Fibroblast of skin of right biceps (primary cell): ENCODE data around the gene ISCU.
"Not testable (repeated sequence)": the region's sequence is repeated elsewhere in the genome, so short reads cannot be mapped to it uniquely, and the experiment has no call there.

Experiments used
- DNase-seq: peaks from one replicate; pipeline ENCODE4 v3.0.0-alpha.2; 2013

Gene ISCU

DNA sequence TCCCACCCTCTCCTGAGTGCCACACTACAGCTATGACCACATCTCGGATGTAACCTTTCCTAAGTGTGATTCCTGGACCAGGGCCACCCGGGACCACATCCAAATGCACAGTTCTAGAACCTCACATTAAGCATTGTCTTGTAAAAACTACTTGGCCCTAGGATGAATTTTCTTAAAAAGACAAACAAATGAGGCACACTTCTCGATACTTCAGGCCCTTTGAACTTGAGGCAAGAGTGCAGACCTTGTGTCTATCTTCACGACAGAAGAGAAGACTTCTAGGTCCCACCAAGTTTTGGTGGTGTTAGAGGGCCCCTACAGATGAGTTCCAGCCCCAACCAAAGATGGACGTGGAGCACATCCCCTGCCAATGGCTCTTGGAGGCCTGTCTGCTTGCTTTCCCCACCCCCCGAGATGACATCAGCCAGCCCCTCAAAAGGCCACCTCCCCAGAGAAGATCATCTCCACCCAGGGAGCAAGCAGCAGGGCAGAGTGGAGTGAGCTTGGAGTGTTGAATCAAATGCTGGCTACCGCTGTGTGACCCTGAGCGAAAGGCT is 9.3 kb downstream of the ISCU start:
- DNase-seq, result no peak

DNA sequence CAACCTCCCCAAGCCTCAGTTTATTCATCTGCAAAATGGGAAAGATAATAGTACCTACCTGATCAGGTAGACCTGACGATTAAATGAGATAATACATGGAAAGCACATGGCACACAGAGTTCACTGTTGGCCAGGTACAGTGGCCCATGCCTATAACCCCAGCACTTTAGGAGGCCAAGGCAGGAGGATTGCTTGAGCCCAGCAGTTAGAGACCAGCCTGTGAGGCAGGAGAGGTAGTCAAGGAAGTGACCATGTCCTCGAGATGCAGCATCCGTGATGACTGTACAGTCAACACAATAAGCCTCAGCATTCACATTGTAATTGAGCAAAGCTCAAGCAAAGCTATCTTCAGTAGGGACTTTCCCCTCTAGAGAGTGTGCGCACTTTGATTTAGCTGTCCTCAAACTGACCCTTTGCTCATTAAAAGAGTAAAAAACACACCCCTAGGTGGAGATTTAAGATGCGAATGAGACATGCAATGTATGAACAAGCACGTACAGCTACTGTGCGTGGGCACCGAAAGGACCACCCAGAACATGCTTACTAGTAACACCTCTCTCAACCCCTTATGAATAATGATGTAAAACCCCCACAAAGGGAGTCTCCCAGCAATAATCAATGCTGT is 9.9 kb downstream of the ISCU start:
- DNase-seq, result no peak

DNA sequence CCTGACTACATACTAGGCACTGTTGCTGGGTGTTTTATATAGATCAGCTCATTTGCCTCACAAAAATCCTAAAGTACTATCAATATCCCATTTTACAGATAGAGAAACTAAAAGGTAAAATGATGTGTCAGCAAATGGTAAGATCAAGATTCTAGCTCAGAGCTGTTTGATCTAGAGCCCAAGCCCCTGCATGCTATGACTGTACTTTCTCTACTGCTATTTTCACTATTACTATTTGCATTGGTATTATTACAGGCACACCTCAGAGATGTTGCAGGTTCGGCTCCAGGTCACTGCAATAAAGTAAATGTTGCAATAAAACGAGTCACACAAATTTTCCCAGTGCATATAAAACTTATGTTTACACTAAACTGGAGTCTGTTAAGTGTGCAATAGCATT is 10.9 kb downstream of the ISCU start:
- no peak for DNase-seq

DNA sequence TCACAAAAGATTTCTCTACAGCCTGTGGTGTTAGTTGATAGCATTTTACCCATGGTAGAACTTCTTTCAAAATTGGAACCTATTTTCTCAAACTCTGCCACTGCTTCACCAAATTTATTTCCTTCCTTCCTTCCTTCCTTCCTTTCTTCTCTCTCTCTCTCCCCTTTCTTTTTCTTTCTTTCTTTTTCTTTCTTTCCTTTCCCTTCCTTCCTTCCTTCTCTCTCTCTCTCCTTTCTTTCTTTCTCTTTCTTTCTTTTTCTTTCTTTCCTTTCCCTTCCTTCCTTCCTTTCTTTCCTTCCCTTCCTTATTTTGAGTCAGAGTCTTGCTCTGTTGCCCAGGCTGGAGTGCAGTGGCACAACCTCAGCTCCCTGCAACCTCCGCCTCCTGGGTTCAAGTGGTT is 11.9 kb downstream of the ISCU start:
- not testable (repeated sequence) for DNase-seq

DNA sequence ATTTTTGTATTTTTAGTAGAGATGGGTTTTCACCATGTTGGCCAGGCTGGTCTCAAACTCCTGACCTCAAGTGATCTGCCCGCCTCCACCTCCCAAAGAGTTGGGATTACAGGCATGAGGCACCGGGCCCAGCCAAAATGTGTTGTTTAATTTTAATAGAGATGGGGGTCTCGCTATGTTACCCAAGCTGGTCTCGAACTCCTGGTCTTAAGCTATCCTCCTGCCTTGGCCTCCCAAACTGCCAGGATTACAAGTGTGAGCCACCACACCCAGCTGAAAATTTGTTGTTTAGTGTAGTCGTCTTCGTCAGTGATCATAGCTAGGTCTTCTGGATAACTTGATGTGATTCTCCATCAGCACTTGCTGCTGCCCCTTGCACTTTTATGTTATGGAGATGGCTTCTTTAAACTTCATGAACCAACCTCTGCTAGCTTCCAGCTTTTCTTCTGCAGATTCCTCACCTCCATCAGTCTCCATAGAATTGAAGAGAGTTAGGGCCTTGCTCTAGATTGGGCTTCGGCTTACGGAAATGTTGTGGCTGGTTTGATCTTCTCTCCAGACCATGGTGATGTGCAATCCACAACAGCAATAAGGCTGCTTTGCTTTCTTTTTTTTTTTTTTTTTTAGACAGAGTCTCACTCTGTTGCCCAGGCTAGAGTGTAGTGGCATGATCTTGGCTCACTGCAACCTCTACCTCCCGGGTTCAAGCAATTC is 13.0 kb downstream of the ISCU start:
- no peak for DNase-seq

DNA sequence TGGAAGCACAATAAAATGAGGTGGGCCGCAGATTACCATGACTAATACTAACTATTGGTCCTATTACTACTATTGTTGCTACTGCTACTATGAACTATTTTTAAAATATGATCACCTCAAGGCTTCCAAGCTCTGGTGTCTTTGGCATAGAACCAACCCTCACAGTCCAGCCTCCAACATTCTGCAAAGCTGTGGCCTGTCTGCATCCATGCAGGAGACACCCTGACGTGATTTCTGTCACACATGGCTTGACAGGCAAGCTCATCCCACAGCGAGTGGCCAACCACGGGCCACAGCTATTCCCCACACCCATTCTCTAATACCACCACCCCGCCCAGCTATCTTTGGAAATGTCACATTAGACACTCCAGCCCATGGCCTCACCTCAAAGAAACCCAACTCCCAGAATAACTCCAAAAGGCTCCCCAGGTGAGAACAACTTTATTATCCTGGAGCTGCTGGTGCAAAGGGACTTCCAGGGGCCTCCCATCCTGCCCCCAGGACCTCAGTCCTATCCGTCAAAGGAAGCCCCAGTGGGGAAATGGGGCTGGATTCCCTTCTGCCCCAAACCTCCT is 14.4 kb downstream of the ISCU start:
- peak; percentile 79 for DNase-seq

DNA sequence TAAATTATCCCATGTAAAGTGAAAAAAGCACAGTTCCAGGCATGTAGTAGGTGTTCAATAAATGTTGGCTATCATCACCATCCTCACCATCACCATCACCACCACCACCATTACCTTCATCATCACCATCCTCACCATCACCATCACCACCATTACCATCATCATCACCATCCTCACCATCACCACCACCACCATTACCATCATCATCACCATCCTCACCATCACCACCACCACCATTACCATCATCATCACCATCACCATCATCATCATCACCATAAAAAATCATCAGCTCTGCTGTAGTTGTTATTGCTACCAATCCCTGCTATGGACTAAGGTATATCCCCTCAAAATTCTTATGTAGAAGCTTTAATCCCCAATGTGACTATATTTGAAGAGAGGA is 15.1 kb downstream of the ISCU start:
- DNase-seq, result no peak

DNA sequence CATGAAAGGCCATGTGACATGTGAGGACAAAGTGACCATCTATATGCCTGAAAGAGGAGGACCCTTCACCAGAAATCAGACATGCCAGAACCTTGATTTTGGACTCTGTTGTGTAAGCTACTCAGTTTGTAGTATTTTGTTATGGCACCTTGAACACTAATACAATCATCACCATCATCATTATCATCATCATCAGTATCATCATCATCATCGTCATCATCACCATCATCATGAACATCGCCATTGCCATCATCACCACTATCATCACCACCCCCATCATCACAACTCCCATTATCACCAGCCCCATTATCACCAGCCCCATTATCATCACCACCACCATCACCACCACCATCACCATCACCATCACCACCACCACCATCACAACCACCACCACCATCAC is 15.9 kb downstream of the ISCU start:
- no peak for DNase-seq

DNA sequence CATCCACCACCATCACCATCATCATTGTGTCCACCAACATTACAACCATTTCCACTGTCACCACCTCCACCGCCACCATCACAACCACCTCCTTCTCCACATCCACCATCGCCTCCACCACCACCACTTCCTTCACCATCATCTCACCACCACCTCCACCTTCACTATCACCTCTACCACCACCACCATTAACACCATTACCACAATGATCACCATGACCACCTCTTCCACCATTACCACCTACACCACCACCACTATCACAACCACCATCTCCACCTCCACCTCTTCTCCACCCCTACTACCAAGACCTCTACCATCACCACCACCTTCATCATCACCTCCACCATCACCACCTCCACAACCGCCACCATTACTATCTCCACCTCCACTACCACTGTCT is 16.4 kb downstream of the ISCU start:
- no peak for DNase-seq

DNA sequence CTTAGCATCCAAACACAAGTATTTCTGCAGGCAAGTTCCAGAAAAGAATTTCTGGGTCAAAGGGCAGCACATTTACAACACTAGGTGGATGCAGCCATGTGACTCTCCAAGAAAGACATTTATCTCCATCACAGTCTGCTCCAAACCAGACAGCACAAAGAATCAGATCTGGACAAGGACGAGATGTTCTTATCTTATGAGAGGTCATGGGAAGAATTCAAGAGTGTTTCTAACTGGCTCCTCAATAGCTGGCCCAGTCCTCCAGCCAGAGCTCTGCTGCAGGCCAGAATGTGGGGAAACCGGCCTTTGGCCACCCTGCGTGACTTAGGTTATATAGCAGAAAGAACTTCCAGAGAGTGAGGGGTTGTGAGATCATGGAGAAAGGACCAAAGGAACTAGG is 18.1 kb downstream of the ISCU start:
- no peak for DNase-seq

DNA sequence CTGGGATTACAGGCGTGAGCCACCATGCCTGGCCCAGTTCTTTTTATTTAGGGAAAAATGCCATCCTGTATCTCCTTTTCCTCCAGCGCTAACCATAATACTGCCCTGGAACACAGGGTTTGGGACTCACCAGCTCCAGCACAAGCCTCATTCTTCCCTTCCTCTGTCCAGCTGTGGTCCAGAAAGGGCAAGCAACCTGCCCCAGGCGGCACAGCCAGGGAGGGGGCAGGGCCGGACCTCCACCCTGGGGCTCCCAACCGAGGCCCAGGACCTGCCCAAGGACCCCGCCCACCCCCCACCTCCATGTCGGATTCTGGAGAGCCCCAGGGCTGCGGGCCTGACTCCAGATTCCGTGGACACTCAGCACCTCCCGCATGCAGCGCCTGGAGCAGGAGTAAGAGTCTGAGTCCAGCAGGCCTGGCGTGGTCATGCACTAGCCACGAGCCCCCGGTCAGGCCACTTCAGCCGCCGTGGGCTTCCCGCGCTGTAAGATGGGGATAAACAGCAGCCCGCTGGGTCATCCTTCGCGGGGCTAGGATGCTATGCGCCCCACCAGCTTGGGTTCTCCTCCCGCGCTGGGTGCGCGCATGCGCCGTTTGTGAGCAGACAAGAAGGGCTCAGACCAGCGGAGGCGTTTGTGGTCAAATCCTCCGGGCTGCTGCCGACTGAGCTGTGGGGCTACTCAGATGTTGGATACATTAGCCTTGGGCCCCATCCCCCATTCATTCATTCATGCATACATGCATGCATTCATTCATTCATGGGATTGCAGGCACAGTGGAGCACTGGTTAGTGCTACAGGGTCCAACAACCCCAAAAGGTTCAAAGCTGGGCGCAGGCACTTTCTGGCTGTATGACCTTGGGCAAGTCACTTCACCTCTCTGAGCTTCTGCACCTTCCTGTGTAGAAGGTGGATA is 19.2 kb downstream of the ISCU start:
- DNase-seq, result no peak

DNA sequence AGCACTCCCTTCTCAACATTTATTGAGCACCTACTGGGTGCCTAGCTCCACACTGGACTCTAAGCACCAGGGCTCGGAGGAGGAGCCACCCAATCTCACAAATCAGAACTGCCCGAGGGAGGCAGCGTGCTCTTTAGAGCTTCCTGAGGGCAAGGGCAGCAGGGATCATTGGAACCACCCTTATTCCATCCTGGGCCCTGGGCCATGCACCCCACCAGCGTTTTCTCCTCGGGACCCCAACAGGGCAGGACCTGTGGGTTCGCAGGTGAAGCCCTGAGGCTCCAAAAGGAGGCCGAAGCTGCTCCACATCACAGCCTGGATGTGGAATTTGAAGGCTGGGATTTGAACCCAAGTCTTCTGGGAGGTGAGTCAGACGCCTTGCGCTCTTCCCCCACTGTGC is 20.1 kb downstream of the ISCU start:
- DNase-seq, result no peak

DNA sequence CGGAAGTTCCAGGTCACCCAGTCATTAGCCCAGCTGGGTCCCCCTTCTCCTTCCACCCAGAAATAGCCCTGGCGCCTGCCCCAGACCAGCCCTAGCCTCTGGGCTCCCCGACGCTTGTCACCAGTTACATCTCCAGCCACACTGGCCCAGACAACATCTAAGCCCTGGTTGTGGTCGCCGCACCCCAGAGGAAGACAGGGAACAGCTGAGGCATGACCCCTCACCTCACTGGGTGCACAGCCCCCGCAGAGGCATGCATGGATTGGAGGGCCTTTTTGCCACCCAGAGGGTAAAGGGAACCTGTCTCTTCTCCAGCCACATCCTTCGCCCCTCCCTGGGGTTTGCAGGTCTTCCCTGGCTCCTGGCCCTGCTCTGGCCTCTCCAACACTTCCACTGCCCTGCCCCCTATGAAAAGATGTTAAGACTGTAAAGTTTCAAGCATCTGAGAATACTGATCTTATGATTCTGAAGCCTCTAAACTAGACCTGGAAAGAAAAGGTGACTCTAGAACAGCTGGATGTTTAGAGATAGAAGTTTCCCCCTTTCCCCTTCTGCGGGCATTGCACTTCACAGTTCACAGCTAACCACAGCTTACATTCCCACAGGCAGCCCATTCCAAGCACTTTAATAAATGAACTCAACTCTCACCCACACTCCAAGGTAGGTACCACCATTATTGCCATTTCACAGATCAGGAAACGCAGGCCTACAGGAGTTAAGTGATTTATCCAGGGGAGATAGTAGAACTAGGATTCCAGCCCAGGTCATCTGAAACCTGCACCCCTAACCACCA is 20.8 kb downstream of the ISCU start:
- DNase-seq, result no peak

DNA sequence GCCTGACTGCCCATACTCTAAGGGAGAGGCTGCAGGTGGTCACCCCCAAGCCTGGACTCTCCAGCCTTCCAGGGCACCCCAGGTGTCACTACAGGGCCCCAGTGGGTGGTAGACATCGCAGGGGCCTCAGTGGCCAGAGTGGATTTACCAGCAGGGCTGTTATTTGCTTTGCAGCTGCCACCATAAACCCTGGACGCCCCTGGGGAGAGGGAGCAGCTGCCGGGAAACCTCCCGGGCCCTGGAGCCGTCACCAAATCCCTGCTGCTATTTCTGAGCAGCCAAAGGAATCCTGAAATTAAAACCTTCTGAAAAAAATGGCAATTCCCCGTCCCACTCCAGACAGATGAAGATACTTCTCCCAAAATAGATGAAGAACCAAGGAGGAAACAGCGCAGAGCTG is 21.6 kb downstream of the ISCU start:
- no peak for DNase-seq

DNA sequence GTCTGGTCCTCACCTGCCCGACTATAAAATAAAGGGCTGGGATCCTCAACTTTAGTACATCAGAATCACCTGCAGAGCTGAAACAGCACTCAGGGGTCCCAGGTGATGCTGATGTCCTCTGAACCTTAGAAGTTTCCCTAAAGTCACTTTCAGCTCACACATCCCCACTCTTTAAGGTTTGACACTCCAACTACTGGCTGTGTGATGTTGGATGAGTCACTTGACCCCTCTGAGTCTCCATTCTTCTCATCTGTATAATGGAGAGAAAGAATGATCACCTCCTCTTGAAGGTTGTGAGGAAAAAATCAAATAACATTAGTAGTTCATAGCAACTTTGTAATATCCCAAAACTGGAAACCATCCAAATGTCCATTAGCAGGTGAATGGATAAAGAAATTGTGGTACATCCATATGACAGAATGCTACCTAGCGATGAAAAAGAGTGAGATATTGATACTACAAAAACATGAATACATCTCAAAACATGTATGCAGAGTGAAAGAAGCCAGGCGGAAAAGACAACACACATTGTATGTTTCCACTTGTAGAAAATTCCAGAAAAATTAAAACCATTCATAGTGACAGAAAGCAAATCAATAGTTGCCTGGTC is 22.2 kb downstream of the ISCU start:
- no peak for DNase-seq

DNA sequence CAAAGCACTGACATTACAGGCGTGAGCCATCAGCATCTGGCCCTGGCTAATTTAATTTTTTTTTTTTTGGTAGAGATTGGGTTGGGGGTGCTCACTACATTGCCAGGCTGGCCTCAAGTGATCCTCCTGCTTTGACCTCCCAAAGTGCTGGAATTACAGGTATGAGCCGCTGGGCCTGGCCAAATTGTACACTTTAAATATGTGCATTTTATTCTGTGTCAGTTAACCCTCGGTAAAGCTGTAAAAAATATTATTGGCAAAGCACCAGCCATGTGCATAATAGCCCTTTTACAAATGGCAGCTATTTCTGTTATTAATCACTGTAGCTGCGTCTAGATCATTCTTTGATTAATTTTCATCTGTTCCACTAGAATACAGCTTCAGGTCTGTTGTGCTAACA is 23.5 kb downstream of the ISCU start:
- DNase-seq, result no peak

DNA sequence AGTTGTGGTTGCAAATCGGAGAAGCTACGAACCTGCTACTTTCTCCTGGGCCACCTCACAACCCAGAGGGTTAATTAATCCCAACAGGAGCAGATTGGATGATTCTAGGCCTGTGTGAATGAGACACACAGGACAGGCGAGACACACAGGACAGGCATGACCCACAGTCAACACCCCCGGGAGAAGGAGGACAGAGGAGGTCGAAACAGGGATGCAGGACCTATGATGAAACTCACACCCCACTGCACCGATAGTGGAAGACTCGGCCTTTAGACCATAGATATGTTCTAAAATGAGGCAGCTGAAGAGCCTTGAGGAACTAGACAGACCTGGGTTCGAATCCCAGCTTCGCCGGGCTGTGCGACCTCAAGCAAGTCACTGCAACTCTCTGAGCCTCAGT is 23.9 kb downstream of the ISCU start:
- DNase-seq, result no peak

DNA sequence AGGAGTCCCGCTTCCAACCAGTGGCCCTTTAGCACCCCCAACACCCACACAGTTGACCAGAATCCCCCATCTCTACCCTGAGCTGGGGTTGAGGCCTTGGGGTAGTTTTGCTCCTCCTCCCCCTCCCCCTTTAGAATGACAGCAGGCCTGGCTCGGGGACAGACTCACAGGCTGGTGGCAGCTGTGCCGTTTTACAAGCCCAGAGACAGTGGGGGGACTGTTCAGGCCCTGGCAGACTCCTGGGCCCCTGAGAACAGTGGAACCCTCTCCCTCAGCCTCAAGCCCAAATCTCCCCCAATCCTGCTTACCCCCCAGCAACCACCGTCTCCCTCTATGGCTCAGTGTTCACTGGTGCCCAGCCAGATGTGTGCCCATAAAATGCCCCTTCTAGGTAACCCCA is 25.4 kb downstream of the ISCU start:
- DNase-seq, result no peak

DNA sequence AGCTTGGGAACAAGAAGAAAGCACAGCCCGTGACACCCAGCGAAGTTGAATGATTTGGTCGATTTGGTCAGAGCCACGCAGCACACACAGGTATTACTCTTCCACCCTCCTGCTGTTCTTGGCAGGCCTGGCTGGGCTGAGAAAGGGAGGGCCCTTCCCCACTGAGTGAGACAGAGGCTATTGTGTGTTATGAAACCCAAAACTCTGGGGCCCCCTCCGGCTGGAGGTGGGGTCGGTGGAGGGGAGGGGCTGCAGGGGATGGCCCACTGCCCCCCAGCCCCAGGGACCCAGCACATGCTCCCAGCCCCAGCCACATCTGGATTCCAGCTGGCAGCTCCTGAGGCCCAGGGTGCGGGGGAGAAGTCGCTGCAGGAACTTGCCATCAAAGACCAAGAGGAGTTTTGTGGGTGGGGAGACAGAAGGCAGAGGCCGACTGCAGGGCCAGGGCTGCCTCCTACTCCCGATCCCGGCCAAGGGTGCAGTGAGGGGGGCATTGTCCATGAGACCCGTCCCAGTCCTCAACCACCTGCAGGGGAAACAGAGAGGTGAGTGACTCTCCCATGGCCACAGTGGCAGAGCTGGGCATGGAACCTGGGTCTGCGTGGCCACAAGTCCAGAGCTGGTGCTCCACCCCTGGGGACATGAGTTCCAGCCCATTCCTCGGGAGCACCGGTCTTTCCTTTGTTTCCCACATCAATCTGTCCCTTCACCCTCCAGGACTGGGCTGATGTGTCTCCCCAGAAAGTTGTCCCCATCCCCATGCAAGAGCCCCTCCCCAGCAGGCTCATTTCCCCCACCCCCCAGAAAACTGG is 26.8 kb downstream of the ISCU start:
- DNase-seq, result peak; percentile 71

DNA sequence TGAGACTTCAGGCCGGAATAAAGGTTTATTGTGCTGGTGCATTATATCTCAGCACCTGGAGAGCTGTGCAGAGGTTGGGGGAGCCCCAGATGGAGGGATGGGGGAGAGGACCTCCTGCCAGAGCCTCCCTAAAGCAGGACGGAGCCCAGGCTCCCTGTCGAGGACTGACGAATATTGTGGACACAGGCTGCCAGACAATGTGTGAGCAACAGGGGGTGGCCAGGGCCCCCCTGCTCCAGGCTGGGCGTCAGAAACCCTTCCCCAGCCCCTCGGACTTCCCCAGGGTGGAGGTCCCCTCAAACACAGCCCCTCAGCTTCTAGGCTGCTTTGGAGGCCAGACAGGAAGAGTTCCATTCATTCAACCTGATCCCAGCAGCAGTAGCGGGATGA is 27.4 kb downstream of the ISCU start:
- no peak for DNase-seq

DNA sequence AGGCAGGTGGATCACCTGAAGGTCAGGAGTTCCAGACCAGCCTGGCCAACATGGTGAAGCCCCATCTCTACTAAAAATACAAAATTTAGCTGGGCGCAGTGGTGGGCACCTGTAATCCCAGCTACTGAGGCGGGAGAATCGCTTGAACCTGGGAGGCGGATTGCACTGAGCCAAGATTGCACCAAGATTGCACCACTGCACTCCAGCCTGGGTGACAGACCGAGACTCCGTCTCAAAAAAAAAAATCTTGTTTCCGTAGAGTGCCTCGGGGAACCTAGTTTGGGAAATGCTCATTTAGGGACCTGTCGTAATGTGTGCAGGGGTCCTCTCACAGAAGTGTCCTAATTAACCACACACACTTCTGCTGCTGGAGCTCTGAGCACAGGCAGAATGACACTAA is 28.1 kb downstream of the ISCU start:
- DNase-seq, result not testable (repeated sequence)
